HG03571 (cell line): ENCODE data around the gene GLB1L.

Experiments
- ATAC-seq: cut with Tn5 transposase; IDR thresholded peaks from one replicate; pipeline ENCODE4 v1.9.1; 2021; ENCODE audit not compliant: unreplicated experiment

The GLB1L gene

DNA sequence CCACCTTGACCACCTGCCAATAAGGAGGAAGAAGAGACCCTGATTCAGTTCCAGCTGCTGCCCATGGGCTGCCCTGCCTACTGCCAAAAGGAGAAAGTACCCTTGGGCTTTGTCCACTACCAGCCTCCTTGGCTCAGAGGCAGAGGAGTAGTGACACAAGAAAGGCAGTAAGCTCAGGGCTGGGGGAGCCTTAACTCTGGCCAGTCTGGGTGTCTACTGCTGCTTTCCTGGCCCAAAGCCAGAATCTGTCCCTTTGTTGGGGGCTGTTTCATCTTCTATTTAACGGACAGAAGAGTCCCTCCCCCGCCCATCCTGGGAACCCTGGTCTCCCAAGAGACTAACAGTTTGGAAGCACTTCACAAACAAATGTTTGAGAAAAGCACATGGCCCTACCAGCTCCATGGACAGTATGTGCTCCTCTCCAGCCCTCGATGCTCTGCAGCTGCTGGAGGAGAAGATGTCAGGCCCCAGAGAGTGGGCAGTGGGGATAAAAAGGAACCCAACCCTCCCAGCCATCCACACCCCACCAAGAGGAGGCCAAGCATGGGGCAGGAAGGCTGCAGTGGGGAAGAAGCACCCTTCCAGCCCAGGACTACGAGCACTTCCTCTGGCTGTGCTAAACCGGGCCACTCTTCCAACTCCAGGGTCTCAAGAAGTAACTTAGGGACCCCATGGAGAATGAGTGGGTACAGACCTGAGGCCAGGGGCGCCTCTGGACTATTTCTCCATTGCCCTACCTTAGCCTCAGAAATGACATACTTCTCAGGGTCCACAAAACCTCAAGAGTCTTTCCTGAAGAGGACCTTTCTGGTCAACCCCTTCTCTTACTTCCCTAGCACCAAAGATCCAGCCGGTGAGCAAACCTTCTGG, 17.0 kb downstream of the GLB1L start:
- no peak for ATAC-seq

GRCh38 chr2:219225350-219225749, 19.9 kb downstream of the GLB1L start:
- no peak for ATAC-seq

DNA sequence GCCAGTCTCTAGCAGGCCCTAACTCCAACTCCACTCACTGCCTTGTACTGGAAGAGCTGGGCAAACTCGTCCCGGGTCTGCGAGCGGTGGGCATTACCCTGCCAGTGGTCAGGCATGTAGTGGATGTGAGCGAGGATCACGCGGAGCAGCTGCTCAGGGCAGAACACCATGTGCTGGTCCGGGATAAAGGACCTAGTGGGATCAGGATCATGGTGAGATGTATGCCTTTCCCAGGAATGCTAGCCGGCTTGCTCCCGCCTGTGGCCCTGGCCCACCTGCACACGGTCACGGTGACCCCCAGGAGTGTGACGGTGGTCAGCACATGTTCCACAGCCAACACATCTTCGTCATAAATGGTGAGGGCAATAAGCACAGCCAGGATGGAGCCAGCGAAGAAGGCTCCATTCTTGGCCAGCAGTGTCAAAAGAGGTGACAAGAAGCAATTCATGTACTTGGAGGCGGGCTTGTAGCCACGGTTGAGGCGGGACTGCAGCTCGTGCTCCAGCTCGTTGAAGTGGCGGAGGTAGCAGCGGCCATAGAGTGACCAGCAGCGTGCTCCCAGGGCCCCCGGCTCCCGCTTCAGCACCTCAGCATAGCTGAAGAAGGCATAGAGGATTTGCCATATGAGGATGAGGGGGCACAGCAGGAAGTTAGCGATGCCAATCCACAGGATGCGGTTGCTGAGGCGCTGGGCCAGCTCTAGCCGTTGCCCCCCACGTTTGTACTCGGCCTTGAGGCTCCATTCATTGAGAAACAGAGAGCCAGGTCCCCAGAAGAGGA, 21.2 kb downstream of the GLB1L start:
- ATAC-seq: no peak

DNA sequence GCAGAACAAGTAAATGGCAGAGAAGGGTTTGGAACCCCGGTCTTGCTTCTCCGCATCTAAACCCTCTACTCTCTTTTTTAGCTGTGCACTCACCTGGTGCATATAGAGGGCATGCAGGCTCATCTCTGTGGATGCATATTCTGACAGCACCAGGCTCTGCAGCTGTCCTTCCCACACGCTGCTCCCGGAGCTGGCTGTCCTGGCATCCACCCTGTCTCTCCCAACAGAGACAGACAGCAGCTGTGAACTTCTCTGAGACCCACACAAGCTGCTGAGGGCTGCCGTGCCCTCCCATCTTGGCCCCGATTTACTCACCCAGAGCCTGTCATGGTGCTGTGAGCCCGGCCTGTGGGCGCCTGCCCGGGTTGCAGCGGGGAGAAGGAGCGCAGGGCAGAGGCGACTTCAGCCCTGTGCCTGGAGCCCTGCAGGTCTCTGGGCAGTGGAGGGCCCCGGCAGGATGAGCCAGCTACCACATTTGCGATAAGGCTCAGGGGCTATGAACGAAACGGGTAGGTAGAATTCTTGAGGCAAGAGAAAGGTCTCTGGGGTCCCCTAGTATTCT, 23.2 kb downstream of the GLB1L start:
- ATAC-seq: no peak

DNA sequence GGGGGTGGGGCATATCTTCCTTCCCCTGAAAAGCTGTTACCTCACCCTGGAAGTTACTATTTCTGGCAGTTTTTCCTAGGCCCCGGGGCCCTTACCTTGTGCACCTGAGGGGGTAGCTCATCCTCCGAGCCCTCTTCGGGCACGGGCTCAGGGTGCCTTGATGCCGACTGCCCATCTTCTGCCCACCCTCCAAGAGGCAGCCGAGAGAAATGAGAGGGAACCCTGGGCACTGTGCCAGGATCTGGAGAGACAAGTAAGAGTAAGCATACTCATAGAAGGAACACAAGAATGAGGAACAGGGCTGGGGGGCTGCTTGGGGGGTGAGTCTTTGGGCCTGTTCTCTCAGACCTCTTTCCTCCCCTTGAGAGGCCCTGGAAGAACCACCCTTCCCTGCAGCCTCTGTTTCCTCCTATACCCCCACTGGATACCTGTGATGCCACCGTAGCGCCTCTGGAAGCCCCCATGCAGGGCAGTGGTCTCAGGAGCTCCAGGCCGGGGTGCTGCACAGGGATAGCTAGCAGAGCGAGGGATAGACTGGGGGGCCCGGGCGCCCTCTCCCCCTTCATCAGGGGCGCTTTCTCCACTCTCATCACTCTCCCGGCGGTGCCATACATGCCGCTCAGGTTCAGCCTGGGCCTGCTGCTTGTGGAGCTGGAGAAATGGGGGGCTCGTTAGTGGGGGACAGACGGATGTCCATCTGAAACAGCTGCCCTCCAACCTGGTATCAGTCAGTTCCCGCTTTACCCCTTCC, 24.4 kb downstream of the GLB1L start:
- no peak for ATAC-seq

DNA sequence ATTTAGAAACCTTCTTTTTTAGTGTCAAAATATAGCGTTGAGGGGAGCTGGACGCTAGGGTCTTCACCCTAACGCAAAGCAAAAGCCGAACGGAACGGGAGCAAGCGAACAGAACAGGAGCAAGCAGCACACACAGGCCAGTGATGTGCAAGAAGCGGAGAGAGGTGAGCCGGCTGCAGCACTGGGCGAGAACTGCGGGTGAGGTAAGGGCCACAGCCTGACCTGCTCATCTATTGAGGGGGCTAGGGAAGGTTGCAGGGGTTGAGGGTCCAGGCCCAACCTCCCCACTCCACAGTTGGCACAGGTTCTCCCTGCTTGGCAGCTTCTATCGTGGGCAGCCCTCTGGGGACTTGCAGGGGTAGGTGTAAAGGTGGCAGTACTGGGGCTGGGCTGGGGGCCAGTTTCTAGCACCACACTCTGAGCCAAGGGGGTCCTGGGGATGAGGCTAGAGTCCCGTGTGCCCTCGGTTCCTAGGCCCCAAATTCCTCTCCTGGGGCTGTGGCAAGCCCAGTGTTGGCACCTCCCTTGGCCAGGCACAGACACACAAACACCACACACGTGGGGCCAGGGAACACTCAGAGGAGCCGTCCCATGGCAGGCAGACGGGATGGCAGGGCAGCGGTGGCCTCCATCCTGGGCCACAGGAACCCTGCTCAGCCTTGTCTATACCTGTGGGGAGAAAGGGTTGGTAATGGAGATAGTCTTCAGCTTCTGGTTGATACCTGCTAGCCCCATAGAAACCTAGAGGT, 25.3 kb downstream of the GLB1L start:
- ATAC-seq: no peak

- ATAC-seq: peak; percentile 82
Observed at GRCh38 chr2:219218732-219219701, 26.2 kb downstream of the GLB1L start, which contains the start of gene ABCB6. Gene ABCB6, minus strand, starts transcription at chr2:219218958. Its CDS starts 285 bp downstream, at chr2:219218673.

- peak; percentile 17 for ATAC-seq
Observed at GRCh38 chr2:219218217-219218731, 27.0 kb downstream of the GLB1L start.

DNA sequence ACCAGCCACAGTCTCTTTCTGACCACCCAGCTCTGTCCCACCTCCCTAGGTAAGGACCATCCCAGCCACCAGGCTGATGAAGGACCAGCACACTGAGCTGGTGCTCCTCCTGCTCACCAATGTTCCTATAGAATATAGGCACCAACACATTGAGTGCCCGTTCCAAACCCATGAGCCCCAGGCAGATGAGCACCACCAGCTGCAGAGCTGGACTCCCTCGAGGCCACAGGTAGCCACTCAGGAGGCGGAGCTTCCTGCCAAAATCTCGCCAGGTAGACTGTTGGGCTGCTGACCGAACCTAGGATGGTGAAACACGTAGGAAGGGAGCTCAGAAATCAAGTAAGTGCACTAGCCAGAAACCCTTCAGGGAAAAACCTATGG, 28.7 kb downstream of the GLB1L start:
- no peak for ATAC-seq

- no peak for ATAC-seq
Observed at GRCh38 chr2:219215871-219216534, 29.2 kb downstream of the GLB1L start.

DNA sequence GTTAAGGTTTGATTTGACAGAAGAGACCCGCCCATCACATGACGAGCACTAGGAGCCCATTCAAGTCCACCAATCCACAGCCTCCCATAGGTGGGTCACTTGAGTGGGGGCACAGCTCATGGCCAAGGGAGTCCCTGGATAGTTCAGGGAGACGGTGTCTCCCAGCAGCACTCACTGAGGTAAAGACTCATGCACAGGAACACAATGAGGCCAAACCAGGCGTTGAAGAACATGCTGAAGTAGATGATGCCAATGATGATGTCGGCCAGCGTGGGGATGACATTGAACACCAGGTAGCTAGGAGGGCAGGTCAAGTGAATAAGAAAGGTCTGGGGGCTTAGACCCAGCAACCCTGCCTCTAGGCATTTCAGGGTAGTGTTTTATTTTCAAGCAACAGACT, 30.5 kb downstream of the GLB1L start:
- ATAC-seq: no peak

- no peak for ATAC-seq
Observed at GRCh38 chr2:219214141-219214540, 31.1 kb downstream of the GLB1L start.

DNA sequence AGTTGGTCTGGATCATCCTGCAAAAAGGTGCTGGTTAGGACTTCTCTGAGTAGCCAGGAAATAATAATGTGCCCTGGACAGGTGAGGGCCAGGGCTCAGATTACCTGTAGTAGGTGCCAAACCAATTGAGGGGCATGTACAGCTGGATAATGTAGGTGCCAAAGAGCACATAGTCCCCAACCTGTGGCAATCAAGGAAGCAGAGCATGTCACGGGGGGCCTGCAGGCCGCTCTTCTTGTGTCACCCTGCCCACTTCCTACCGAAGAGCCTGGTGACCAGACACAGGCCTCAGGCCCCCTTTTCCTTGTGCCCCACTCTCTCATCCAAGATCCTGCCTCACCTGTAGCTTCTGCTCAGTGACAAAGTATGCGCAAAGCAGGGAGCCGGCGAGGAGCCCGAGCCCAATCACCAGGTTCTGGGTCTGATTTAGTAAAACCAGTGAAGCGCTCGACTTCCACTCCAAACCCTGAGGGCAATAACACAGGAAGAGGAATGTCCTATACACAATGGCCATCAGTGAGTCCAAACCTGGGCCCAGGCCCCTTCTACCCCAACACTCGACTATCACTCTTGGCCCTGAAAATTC, 31.7 kb downstream of the GLB1L start:
- no peak for ATAC-seq

GRCh38 chr2:219213026-219213415, 32.2 kb downstream of the GLB1L start:
- no peak for ATAC-seq

- ATAC-seq: no peak
Observed at GRCh38 chr2:219210886-219211362, 34.3 kb downstream of the GLB1L start.

DNA sequence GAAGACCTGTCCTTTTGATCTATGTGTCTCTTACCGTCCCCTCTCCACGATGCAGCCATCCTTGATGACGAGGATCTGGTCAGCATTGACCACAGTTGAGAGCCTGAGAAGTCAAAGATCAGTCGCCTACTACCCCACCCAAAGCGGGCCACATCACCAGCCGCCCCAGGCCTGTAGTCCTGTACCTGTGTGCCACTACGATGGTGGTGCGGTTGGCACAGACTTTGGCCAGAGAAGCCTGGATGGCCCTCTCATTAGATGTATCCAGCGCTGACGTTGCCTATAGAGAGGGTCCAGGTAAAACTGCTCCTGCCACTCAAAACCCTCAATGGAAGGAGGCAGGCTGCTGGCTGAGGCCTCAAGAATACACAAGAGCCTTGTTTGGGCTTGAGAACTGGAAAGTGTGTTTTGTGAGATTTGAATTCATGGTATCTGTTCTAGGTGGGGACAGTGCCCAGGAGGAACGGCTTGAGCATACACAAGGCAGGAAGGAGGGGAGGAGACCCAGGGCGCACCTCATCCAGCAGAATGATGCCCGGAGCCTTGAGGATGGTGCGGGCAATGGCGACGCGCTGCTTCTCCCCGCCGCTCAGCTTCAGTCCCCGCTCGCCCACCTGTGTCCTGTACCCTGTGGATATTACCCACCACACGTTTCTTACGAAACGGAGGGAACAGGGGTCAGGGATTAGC, 34.9 kb downstream of the GLB1L start:
- no peak for ATAC-seq
